NT2/D1 (cell line): Measurements from ENCODE around the gene CCNB2.

Experiments
- YY1 ChIP-seq: IDR thresholded peaks from 2 replicates; pipeline ENCODE4 v1.6.1; 2011; ENCODE audit not compliant: insufficient read length, insufficient read depth
- ZNF274 ChIP-seq: IDR thresholded peaks from 2 replicates; pipeline ENCODE4 v1.6.1; 2011; ENCODE audit warnings: mild to moderate bottlenecking, low read depth, low read length

DNA sequence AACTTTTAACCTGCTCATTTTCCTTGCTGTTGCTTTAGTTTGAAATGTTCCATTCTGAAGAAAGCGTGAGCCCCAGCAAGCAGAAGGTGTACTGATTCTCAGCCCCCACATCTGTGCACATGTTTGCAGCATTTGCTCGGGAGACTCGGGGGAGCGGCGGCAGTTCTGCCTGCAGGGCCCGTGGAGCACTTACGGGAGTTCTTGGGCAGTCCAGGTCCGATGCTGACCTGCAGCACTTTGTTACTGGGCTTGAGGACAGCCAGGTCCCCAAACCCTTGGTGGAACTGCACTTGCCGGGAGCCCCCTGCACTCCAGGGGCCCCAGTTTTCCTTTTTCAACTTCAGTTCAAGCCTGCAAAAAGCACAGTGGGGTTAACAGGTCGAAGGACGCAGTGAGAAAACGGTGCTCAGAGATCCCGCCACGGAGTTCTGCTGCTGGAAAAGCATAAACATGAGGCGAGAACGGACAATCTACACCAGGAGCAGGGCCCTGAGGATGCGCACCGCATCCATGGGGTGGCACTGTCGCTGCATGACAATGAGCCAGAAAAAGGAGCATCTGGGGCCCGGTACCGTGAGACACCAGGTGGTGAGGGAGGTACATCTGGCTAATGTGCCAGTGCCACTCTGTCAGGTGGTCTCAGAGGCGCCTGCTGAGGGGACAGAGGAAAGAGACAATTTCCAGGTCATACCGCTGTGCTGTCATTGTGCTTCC, 56.1 kb downstream of the CCNB2 start:
- TF ChIP-seq YY1 (no peak), ZNF274 (no peak)
